Adrenal gland (tissue), 12 donors: ENCODE results near the gene FMOD. TPM values are rescaled to one million over a fixed set of nuclear protein-coding genes. Genes with fewer than 3 reads are reported as not detected.

ENCODE experiments used
- DNase-seq, 7 donors: peaks; one replicate each; pipeline ENCODE4 v3.0.0-alpha.2; 2019 to 2020
- H3K27ac ChIP-seq, 5 donors: fragments of 200-600 bp; sonication (generic) in 4 of 5; 1 replicate in 3 of 5; 2 replicates in 2 of 5; pipeline versions ENCODE4 v1.5.1 to v1.8.0; 2016 to 2020; ENCODE audit warnings: mild to moderate bottlenecking in 1 of 5
- H3K27me3 ChIP-seq: fragments of 200-600 bp; 2 replicates; pipeline ENCODE4 v1.8.0; 2021
- H3K36me3 ChIP-seq, 2 donors: fragments of 200-600 bp; replicated peaks in 1 of 2; 1 replicate in 1 of 2; 2 replicates in 1 of 2; pipeline versions ENCODE4 v1.5.1 to v1.8.0; 2018 to 2022
- H3K4me1 ChIP-seq, 2 donors: fragments of 200-600 bp; replicated peaks in 1 of 2; 1 replicate in 1 of 2; 2 replicates in 1 of 2; pipeline versions ENCODE4 v1.5.1 to v1.8.0; 2018 to 2021
- H3K4me3 ChIP-seq, 4 donors: fragments of 200-600 bp; sonication (generic) in 3 of 4; one replicate each; pipeline ENCODE4 v1.5.1; 2016 to 2018
- H3K9me3 ChIP-seq, 3 donors: fragments of 200-600 bp; sonication (generic) in 1 of 3; replicated peaks in 1 of 3; 1 replicate in 2 of 3; 2 replicates in 1 of 3; pipeline versions ENCODE4 v1.5.1 to v1.8.0; 2016 to 2021
- POLR2A ChIP-seq, 2 donors: fragments of 450-650 bp; IDR thresholded peaks; one replicate each; pipeline ENCODE4 v1.6.1; 2017; ENCODE audit warnings: antibody characterized with exemption in 2 of 2, mild to moderate bottlenecking in 2 of 2, moderate library complexity in 1 of 2
- WGBS, 4 donors: extraction: QIAGEN DNeasy Blood & Tissue Kit in 2 of 4; methylation state at CpG; one replicate each; pipeline versions ENCODE4 v1.1.5 to v1.1.7; 2013 to 2017; 5-methylcytosine and 5-hydroxymethylcytosine counted together
- intact Hi-C, 2 donors: fragments of 100-400 bp; cut with DNase I; formaldehyde crosslinking; loops; one replicate each; pipeline versions ENCODE4 v1.14.1 to v1.15.0; 2022 to 2023
- polyA plus RNA-seq, 3 donors: library from polyadenylated mRNA; stranded (reverse); fragments of 200-250 nt in 2 of 3; fragments of 350-450 nt in 1 of 3; fragmentation: Illumina TruSeq in 1 of 3; extraction: RNeasy Lipid Tissue Mini Kit (QIAGEN cat#74804) in 1 of 3; gene quantifications; one replicate each; pipeline ENCODE4 v1.2.3, GENCODE V29; 2013 to 2014
- small RNA-seq, 2 donors: library from RNA; depleted of rRNA; stranded (forward); fragments of <200 nt; gene quantifications; one replicate each; pipeline ENCODE3, GENCODE V24; 2016
- total RNA-seq, 9 donors: library from RNA; depleted of rRNA in 4 of 9; stranded (reverse); fragments of >200 nt in 4 of 9; fragments of 120-200 nt in 1 of 9; fragmentation: NEBNext Ultra II Directional in 1 of 9; extraction: Animal tissue kit (Norgen Biotek cat#: 25700) in 1 of 9; gene quantifications; one replicate each; pipeline versions ENCODE4 v1.1.0 to v1.2.4, GENCODE V29; 2013 to 2023
- TF ChIP-seq, protein P1 (sequence below), 6 experiments: fragments of 450-650 bp in 4 of 6; fragments of 200-600 bp in 2 of 6; sonication (generic) in 1 of 6; IDR thresholded peaks; 1 replicate in 5 of 6; 2 replicates in 1 of 6; pipeline versions ENCODE4 v1.5.1 to v1.8.0; 2016 to 2021; ENCODE audit warnings: antibody characterized with exemption in 6 of 6, mild to moderate bottlenecking in 2 of 6, moderate library complexity in 1 of 6
- donor health status: healthy with polysubstance abuse.
- donor health status: Bipolar disorder and iron deficiency.
- donor health status: DM: yes; HTN: yes; CAD: no.
- donor health status: DM: no; HTN: no; CAD: no.
- donor health status: DM: no; HTN: no; CAD: no.
- donor health status: DM: yes; HTN: yes; CAD: no.

Gene FMOD
- total and polyA plus RNA-seq, 12 donors, result 6.6 to 231 (median 18.8) TPM

DNA sequence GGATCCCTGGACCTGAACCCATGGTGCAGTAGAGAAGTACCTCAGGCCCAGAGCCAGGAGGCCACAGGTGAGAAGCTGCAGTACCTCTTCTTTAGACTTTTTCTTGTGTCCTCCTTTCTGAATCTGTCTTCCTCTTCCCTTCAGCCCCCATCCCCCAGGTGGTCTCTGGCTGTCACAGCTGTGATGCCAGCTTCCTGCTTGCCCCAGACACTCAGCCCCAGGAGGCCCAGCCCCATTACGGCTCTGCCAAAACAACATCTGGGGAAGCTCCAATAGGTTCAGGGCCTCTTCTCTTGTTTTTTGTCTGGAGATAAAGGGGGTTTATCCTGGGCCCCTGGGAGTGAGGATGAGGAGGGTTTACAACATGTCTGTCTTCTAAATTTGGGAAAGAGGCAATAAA is 55.1 kb downstream of the FMOD start:
- H3K4me3 ChIP-seq, result no peak overlapping the region
- no peak for DNase-seq
- peaks cover 3 to 8% of the 10 kb centered on the region in 2 donors for H3K4me1 ChIP-seq
- no peak overlapping the region for H3K27ac ChIP-seq
- 81 to 93% (median 89%) methylated on average over 1 of the region's 1 CpG for WGBS, 4 donors
- no peaks in the 10 kb centered on the region for H3K36me3 ChIP-seq
- no peaks in the 10 kb centered on the region for H3K9me3 ChIP-seq
- intact Hi-C loops, result no loop called here
- no peaks in the 10 kb centered on the region for H3K27me3 ChIP-seq
- TF ChIP-seq, protein P1, sequence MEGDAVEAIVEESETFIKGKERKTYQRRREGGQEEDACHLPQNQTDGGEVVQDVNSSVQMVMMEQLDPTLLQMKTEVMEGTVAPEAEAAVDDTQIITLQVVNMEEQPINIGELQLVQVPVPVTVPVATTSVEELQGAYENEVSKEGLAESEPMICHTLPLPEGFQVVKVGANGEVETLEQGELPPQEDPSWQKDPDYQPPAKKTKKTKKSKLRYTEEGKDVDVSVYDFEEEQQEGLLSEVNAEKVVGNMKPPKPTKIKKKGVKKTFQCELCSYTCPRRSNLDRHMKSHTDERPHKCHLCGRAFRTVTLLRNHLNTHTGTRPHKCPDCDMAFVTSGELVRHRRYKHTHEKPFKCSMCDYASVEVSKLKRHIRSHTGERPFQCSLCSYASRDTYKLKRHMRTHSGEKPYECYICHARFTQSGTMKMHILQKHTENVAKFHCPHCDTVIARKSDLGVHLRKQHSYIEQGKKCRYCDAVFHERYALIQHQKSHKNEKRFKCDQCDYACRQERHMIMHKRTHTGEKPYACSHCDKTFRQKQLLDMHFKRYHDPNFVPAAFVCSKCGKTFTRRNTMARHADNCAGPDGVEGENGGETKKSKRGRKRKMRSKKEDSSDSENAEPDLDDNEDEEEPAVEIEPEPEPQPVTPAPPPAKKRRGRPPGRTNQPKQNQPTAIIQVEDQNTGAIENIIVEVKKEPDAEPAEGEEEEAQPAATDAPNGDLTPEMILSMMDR (IDR thresholded peaks at IDR 0.05), result no peak

DNA sequence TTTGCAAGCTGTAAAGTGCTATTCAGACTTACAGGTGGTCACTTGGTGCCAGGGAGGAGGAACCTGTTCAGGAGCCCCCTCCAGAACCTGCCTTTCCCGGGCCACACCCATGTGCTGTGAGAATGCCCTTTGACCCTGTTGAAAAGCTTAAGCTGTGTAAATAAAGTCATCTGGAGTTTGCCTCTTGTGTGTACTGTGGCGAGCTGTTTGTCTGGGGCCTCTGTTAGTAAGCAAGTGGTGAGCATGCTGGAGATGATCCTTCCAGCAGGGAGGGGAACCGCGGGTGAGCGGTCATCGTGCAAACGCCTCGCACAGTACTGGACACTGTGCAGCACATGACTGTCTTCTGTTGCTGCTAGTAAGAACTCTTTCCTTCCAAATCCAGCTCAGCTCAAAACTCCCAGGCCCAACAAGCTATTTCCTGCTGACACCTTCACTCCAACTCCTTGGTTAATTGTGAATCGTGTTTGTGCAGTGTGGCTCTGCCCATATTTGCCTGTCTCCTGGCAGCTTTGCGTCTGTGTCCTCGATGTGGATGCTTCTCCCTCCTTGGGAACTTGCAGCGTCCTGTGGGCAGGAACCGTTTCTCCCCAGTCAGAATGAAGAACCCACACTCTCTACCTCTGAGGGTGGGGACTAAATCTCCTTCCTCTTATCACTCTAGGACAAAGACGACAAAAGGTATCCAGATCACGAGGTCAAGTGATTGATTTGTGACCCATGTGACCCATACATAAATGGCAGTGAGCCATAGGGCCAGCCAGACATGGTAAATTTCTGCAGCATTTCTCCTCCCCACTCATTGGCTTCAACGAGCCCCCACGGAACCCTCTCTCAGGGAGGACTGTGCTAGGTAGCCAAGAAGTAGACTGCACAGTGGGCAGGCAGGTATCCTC is 59.5 kb downstream of the FMOD start:
- no peaks in the 10 kb centered on the region for H3K27me3 ChIP-seq
- peak in 1 of 7 donors; percentile 69 for DNase-seq
- TF ChIP-seq POLR2A (IDR thresholded peaks at IDR 0.05), result no peak
- TF ChIP-seq, protein P1 (IDR thresholded peaks at IDR 0.05), result no peak
- peak overlapping the region in 4 of 5 donors; percentile 67 to 95 (median 80) for H3K27ac ChIP-seq
- intact Hi-C loops, result no loop called here
- H3K4me3 ChIP-seq, result no peak overlapping the region
- peaks cover 26 to 45% of the 10 kb centered on the region in 2 donors for H3K4me1 ChIP-seq
- no peaks in the 10 kb centered on the region for H3K9me3 ChIP-seq
- WGBS, 4 donors, result 78 to 87% (median 84%) methylated on average over 17 of the region's 17 CpGs
- H3K36me3 ChIP-seq, result no peaks in the 10 kb centered on the region

Small RNAs within 50 kb of the gene (small RNA-seq; reads per million reads assigned to genes)
- 0 reads per million in 2 donors for gene AL359837.1
- 0 reads per million in 2 donors for gene RNU6-487P

Other genes with a start within 250 kb of the FMOD start
- 1 to 10 TPM in 2 of 9 donors, under 1 TPM in 7; 0.14 to 1.7 (median 0.72) TPM for gene ADORA1, start 223.4 kb downstream of the FMOD start, total RNA-seq
- under 1 TPM; 0.47 to 0.56 (median 0.49) TPM for gene ADORA1, start 223.4 kb downstream of the FMOD start, polyA plus RNA-seq
- not detected for gene MYBPH, start 175.3 kb downstream of the FMOD start, total RNA-seq
- gene MYBPH, start 175.3 kb downstream of the FMOD start, polyA plus RNA-seq, result under 1 TPM in 1 of 3 donors, not detected in 2; 0.64 TPM
- 1 to 10 TPM in 3 of 9 donors, under 1 TPM in 6; 0.11 to 2.0 (median 0.65) TPM for gene CHI3L1, start 164.4 kb downstream of the FMOD start, total RNA-seq
- 10 to 100 TPM in 1 of 3 donors, 1 to 10 TPM in 1, under 1 TPM in 1; 0.53 to 19.1 (median 5.3) TPM for gene CHI3L1, start 164.4 kb downstream of the FMOD start, polyA plus RNA-seq
- gene CHIT1, start 121.4 kb downstream of the FMOD start, total RNA-seq, result 1 to 10 TPM in 2 of 9 donors, under 1 TPM in 6, not detected in 1; 0.14 to 2.9 (median 0.55) TPM
- 1 to 10 TPM in 2 of 3 donors, under 1 TPM in 1; 0.13 to 6.5 (median 1.1) TPM for gene CHIT1, start 121.4 kb downstream of the FMOD start, polyA plus RNA-seq
- gene BTG2, start 45.6 kb downstream of the FMOD start, total RNA-seq, result 100 to 1,000 TPM in 2 of 9 donors, 10 to 100 TPM in 7; 11.4 to 175 (median 65.2) TPM
- gene BTG2, start 45.6 kb downstream of the FMOD start, polyA plus RNA-seq, result 10 to 100 TPM; 16.6 to 58.8 (median 24.0) TPM
- gene PRELP, start 124.7 kb upstream of the FMOD start, total RNA-seq, result 10 to 100 TPM in 5 of 9 donors, 1 to 10 TPM in 3, under 1 TPM in 1; 0.61 to 29.4 (median 14.8) TPM
- 10 to 100 TPM in 2 of 3 donors, 1 to 10 TPM in 1; 9.7 to 19.5 (median 12.3) TPM for gene PRELP, start 124.7 kb upstream of the FMOD start, polyA plus RNA-seq
- gene OPTC, start 143.0 kb upstream of the FMOD start, total RNA-seq, result not detected
- under 1 TPM in 1 of 3 donors, not detected in 2; 0.07 TPM for gene OPTC, start 143.0 kb upstream of the FMOD start, polyA plus RNA-seq